GM18526 (cell line): ENCODE results near the gene ZNF57.

Source experiments
- POLR2A ChIP-seq: IDR thresholded peaks from 3 replicates; pipeline ENCODE4 v1.6.1; 2011; ENCODE audit not compliant: insufficient read length; ENCODE audit errors: extremely low read depth

The ZNF57 gene

DNA sequence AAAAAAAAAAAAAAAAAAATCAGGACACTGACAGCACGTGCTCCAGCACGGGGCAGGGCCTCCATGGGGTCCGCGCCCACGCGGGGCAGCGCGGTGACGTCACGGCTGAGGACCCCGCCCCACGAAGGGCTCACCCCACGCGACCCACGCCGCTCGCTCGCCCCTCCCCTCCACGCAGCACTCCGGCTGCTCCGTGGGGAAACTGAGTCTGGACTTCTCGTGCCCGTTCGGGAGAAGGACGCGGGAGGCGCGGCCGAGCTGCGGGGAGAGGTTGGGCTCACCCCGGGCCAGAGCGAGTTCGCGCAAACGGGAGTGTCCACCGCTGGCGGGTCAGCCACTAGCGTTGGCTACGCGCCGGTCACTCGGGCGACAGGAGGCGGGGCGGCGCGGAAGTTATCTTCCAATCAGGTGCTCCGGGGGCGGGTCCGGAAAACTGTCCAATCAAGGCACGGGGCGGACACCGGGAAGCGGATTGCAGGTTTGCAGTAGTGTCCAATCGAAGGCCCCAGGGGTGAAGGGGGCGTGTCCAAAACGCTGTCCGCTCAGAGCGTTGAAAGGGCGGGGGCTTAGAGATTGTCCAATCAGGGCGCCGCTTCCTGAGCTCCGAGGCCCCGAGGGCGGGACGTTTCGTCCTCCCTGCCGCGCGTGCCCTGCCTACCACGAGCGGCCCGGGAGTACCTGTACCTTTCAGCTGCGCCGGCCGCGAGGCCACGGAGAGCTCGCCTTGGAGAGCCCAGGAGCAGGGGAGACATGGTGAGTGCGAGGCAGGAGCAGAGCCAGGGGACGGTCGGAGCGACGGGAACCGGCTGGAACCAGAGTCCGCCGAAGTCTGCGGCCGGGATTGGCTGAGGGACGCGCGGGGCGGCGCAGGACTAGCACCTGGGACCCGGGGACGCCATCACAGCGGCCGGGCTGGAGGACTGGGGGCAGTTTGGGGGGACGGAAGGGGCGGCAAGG is at the start of gene ZNF57:
ZNF57 (plus strand) TSS at position 633 of the 957 bp plus-strand sequence; CDS start at position 751, 118 bp downstream.
- TF ChIP-seq POLR2A, result peak; percentile 71

DNA sequence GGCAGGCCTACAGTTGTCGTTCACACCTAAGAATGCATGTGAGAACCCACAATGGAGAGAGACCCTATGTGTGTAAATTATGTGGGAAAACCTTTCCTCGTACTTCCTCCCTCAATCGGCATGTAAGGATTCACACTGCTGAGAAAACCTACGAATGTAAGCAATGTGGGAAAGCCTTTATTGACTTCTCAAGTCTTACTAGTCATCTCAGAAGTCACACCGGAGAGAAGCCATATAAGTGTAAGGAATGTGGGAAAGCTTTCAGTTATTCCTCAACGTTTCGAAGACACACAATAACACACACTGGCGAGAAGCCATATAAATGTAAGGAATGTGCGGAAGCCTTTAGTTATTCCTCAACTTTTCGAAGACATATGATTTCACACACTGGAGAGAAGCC is 48.1 kb upstream of the ZNF57 start:
- TF ChIP-seq POLR2A, result no peak

- no peak for TF ChIP-seq POLR2A
Observed at GRCh38 chr19:2853015-2853606, 47.6 kb upstream of the ZNF57 start.

- TF ChIP-seq POLR2A, result no peak
Observed at GRCh38 chr19:2854849-2855248, 45.9 kb upstream of the ZNF57 start.

GRCh38 chr19:2856457-2857050 is 44.2 kb upstream of the ZNF57 start:
- TF ChIP-seq POLR2A, result no peak

GRCh38 chr19:2858864-2859263 is 41.9 kb upstream of the ZNF57 start:
- TF ChIP-seq POLR2A, result no peak

GRCh38 chr19:2863816-2864215 is 36.9 kb upstream of the ZNF57 start:
- no peak for TF ChIP-seq POLR2A

GRCh38 chr19:2865334-2866100 is 35.2 kb upstream of the ZNF57 start:
- no peak for TF ChIP-seq POLR2A

DNA sequence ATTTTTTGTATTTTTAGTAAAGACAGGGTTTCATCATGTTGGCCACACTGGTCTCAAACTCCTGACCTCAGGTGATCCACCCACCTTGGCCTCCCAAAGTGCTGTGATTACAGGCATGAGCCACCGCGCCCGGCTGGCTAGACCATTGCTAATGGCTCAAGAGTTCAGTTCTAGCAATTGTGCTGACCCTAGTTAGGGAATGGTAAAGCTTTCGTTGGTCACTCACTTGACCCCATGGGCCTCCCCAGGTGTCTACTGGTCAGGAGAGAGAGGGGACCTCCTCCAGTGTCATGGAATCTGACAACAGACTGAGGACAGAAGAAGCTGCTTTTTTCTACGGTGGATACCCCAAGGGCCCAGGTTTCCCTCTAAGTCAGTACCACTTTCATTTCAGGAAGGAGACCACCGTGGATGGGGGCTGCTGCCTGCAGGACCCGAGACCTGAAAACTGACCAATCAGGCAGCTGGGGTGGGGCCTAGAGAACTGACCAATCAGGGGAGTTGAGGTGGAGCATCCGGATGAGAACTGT is 34.2 kb upstream of the ZNF57 start:
- TF ChIP-seq POLR2A, result no peak

- TF ChIP-seq POLR2A, result no peak
Observed at GRCh38 chr19:2867025-2867991, 33.4 kb upstream of the ZNF57 start, which contains the start of gene ZNF556. Gene ZNF556, plus strand, starts transcription at chr19:2867335. Its CDS starts 87 bp downstream, at chr19:2867422.

DNA sequence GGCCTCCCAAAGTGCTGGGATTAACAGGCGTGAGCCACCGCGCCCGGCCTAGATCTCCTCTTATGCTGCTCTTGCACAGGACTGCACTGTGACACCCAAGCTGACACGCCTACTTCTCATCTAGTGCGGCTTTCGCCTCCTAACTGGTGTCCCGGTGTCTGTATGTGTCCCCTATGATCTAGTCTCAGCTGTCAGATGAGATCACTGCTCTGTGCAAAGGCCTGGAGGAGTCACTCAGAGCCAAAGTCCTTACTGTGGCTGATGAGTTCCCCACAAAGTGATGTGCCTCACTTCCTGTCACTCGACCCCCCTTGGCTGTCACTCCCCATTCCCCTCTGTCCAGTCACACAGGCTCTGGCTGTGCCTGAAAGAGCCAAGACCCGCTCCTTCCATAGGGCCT is 31.1 kb upstream of the ZNF57 start:
- TF ChIP-seq POLR2A, result no peak

- no peak for TF ChIP-seq POLR2A
Observed at GRCh38 chr19:2877398-2878331, 23.1 kb upstream of the ZNF57 start.
